HG03159 (cell line): ENCODE measurements around the gene BMP6.

Source experiments
- ATAC-seq: cut with Tn5 transposase; IDR thresholded peaks from one replicate; pipeline ENCODE4 v1.9.1; 2021; ENCODE audit warnings: mild to moderate bottlenecking, moderate library complexity; ENCODE audit not compliant: unreplicated experiment

The BMP6 gene

DNA sequence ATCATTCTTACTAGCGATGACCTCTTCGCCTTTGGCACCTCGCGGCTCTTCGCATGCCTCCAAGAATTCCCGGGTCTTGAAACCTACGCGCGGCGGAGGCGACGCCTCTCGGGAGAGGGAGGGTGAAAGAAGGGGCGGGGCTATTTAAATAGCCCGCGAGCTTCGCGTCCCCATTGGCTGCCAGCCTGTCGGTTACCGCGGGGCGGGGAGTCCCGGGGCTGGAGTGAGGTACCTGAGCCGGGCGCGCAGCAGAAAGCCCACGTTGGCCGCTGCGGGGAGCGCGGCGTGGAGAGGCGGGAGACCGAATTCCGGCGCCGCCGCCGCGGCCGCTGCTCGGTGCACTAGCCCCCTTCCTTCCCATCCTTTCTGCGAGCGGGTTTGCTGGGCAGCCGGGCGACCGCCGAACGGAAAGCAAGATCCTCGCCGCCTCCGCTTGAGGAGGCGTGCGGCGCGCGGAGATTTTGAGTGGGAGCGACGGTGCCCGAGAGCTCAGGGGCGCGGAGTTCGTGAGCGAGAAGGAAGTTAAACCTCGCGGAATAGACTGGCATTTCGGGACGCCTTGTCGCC lies at the start of gene BMP6:
TSS of gene BMP6 (plus strand) at position 251 of the 567 bp plus-strand sequence. CDS start 857 bp downstream, outside the sequence.
- peak; percentile 67 for ATAC-seq

DNA sequence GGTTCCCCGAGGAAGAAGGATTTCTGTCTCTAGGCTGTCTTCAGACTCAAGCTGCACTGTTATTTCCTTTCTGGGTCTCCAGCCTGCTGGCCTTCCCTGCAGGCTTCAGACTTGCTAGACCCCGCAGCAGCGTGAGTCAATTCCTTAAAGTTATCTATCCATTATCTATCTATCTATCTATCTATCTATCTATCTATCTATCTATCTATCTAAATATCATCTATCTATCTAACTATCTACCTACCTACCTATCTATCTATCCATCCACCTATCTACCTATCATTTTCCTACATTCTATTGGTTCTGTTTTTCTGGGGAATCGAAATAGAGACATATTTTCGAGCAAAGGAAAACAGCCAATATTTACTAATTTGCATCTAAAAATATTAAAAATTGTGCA lies 48.7 kb upstream of the BMP6 start:
- no peak for ATAC-seq

DNA sequence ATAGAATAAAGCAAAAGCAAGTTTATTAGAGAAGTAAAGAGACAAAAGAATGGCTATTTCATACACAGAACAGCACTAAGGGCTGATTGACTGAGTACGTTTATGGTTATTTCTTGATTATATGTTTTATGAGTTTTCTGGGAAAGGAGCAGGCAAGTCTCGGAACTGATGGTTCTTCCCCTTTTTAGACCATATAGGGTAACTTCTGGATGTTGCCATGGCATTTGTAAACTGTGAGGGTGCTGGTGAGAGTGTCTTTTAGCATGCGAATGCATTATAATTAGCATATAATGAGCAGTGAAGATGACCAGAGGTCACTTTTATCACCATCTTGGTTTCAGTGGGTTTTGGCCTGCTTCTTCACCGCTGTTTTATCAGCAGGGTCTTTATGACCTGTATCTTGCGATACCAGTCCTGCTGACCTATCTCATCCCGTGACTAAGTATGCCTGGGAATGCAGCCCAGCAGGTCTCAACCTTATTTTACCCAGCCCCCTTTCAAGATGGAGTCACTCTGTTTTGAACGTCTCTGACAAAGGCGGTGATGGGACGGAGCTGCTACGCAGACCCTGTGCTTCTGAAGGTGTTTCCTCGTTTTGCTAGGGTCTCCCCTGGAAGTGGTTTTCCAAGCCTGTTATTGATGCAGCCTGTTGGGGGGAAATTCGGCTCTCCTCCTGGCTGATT lies 45.4 kb upstream of the BMP6 start:
- no peak for ATAC-seq

DNA sequence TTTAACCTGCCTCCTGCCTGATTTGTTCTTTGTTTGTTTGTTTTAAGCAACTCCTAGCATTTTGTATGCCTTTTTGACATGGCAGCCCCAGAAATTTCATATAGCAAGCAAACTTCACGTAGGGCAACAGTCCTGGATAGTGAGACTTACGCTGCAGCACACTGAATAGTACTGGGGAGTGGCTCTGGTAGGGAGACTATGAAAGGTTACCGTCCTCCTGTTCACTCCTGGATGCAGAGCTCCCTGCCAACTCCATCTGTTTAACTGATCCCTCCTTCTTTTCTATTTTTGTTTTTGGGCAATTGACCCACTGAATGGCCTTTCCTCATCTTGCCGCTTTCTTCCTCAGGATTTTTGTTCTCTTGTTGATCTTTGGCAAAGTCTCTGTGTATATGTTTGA lies 44.5 kb upstream of the BMP6 start:
- ATAC-seq, result no peak

DNA sequence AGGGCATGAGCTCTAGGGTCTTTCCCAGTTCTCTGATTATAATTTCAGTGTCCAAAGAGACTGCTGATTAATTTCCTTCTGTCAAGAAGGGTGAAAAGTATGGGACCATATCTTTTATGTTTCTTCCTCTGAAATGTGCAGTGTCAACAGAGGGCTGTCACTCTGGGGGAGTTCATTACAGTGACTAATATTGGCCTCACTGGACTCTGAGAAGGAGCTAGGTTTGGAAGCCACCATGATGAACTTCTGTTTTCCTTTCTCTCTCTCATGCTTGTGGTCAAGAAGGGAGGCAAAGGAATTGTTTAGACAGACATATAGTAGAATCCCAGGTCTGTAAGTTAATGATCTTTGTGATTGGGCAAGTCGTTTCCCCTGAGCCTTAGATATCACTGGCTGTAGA lies 41.8 kb upstream of the BMP6 start:
- ATAC-seq, result no peak

DNA sequence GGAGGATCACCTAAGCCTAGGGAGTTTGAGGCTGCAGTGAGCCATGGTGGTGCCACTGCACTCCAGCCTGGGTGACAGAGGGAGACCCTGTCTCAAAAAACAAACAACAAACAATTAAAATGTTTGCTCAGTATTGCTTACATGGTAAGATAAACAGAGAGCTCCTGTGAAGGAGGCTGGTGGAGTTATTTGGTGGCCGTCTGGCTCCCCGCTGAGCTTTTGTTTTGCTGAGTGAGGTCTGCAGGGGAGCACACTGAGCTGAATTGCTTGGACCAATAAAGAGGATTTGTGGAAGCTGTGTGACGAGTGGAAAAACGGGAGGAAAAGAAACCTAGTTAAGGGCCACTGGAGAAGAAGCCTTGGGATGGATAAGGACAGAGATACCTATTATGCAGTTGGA lies 41.1 kb upstream of the BMP6 start:
- ATAC-seq, result no peak

DNA sequence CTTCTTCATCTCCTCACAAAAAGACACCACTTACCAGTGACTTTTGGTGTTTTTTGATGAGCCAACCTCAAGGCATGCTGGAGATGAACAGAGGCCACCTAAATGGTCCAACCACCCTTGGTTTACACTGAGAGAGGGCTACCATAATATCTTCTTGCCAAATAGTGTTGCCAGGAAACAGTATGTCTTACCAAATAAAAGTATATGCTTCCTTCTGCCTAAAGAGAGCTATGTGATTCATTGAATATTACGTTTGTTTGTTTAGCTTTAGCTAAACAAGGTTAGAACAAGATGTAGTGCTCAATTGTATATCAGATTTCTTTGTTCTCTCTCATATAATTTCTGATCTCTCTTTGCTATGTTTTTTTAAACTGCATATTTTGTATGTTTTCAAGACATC lies 40.6 kb upstream of the BMP6 start:
- ATAC-seq, result no peak

DNA sequence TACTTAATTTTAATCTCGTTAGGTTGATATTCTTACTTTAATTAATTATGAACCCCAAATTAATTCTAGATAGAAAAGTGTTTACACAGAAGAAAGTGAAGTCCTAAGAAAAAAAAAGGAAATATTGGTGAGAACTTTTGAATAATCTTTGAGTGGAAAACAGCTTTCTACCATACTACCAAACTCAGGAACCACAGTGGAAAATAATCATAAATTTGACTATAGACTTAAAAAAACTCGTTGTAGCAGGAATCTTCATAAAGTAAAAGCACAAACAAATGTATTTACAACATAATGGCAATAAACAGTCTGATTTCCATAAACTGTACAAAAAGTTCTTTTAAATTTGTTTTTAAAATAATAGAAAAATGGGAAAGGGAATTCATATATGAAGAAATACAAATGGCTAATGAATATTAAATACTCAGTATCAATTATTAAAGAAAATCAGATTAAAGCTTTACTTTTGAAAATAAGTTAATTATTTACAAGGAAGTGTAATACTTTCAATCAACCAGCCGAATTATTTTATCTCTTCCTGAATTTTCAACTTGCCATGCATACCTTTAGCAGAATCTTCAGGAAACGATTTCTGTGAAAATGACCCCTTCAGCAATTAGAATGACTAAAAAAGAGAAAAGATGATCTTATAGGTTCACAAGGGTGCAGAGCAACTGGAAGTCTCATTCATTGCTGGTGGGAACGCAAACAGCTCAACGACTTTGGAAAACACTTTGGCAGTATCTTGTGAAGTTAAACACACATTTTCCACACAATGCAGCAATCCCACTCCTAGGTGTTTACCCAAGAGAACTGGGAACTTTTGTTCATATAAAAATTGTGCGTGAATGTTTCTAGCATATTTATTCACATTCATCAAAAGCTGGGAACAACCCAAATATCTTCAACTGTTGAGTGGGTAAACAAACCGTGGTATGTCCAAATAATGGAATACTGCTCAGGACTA lies 38.5 kb upstream of the BMP6 start:
- ATAC-seq, result no peak

DNA sequence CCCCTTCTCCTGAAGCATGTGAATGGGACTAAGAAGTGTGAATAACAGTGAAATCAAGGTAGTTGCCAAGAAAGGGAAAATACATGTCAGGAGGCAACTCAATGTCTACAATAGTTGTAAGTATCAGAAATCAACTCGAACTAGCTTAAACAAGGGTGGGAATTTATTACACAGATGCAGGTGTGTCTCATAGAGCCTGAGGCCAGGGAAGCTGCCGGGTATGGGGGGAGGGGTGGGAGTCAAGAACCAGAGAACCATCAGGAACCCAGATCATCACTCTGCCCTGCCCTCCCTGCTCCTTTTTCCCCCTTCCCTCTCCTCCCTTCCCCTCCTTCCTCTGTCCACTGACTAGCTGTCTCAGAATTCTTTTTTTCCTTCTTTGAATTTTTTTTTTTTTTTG lies 34.9 kb upstream of the BMP6 start:
- ATAC-seq, result no peak

DNA sequence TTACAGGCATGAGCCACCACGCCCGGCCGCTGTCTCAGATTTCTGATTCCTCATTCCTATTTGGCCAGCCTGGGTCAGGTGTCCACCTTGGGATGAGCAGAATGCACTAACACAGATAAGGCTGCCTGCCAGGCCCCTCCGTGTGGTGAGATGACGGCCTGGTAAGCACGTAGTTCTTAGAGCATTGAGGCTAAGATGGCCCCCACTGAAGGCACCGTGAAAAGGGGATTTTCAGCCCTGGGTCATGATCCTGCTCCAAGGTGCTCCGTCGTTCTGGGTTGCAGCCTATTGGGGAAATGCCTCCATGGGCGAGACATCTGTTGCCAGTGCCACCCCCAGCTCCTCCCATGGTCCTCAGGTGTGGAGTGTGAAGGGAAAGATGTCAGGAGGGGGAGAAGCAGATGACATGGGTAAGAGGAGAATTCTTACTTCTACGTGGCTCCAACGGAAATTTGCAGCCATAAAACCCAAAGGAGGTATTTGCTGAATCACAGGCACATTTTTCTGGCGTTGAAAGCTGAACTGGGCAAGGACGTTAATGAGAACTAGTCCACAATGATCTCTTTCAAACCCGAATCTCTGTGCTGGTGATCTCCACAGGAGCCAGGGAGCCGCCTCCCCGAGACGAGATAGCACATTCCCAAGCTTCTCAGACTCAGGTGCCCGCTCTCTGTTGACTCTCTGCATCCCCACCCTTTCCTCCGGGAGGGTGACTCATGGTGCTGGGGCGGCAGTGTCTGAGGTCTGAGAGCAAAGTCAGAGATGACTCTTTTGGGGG lies 34.0 kb upstream of the BMP6 start:
- ATAC-seq, result no peak

DNA sequence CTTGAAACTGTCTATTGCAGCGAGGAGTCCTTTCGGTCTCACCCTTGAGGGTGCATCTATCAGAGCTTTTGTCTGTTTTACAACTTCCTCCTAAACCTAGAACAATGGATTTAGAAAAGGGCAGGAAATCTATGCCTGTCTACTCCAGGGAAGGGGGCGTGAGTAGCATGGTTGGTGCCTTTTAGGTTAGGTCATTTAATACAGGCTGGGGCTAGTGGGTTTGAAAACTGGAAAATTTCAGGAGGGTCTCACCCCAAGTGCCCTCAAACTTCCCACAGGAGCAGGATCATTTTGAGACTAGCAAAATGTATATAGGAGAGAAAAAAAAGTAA lies 33.5 kb upstream of the BMP6 start:
- ATAC-seq, result no peak

DNA sequence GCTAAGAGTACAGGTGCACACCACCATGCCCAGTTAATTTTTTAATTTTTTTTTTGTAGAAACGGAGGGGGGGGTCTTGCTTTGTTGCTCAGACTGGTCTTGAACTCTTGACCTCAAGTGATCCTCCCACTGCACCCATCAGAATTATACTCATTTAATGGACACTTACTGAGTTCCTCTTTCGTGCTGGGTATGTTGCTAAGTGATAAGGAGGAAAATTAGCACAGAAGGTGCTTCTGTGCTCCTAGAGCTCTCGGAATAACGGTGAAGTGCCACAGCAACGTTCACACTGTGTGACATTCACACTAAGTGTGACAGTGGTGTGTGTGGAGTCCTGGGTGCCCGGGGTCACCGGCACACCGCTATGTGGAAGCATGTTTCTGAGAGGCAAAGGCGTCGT lies 32.1 kb upstream of the BMP6 start:
- ATAC-seq, result no peak

DNA sequence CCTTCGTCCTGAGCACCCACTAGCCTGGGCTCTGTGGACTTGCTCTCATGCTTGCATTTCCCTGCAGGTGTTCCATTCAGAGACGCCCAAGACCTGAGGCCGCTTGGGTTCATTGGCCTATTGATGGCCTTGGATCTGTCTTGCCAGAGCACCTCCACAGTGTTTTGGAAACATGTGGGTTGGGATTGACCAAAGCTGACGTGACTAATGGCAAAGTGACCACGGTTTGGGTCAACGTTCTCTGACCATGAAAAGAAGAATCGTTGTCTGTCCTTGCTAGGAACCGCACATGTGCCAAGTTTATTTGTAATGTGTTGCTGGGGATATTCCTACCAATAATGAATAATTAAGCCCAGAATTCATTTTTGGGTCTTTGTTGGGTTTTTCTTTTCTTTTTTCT lies 29.8 kb upstream of the BMP6 start:
- ATAC-seq, result no peak

DNA sequence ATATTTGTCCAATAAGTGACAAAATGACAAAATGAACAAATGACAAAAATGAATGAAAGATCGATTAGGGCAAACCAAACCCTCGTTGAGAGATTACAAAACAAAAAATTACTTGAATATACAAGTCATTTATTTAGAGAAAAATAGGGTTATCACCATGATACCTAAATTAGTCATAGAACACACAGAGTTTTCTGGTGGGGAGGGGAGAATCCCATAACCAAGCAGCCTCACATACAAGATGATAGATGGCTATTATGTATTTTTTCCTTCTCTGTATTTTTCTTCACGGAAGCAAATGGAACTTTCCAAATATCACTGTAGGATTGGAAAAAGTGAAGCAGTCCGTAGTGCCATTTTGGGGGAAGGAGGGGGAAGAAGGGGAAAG lies 28.5 kb upstream of the BMP6 start:
- no peak for ATAC-seq

DNA sequence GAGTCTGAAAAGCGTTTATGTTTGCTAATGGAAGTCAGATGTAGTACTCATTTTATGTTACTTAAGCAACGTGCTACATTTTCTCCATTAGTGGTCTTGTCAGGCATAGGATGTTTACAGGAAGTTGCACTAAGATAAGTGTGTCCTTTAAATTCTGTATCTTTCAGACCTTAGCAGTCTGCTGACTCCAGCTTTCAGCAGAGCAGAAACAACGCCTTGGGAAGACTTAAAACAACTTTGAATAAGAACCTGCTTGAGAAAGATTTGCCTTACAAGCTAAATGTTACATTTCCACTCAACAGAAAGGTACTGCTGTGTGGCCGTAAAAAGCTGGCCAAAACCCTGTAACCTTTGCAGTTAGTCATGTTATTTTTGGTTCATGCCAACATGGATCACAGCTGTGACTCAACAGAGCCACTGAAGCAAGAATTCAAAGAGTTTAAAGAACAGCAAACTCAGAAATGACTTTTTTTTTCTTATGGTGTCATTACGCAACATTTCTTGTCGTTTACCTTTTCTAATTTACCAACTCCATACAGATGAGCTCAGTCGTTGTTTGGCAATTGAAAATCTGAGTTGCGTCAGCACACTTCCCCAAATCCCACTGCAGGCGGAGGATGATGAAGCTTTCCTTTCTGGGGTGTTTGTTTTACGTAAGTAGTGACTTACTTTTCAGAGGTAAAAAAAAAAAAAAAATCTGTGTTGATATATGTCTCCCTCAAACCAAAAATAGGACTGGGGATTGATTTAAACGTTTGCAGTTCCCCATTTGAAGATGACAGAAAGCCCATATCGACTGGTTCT lies 27.9 kb upstream of the BMP6 start:
- no peak for ATAC-seq

DNA sequence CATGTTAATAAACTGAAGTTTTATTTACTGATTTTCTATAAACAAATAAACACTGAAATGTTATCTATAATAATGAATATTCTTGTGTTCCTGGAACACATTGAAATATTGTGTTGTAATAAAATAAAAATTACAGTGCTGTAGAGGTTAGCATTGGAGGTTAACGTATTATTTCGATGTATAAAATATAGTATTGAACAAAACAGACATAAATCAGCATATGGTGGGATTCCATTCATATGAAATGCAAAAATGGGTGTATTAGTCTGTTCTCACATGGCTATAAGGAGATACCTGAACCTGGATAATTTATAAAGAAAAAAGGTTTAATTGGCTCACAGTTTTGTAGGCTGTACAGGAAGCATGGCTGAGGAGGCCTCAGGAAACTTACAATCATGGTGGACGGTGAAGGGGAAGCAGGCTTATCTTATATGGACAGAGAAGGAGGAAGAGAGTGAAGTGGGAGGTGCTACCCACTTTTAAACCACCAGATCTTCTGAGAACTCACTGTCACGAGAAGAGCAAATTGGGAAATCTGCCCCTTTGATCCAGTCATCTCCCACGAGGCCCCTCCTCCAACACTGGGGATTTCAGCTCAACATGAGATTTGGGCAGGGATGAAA lies 24.6 kb upstream of the BMP6 start:
- ATAC-seq, result no peak

DNA sequence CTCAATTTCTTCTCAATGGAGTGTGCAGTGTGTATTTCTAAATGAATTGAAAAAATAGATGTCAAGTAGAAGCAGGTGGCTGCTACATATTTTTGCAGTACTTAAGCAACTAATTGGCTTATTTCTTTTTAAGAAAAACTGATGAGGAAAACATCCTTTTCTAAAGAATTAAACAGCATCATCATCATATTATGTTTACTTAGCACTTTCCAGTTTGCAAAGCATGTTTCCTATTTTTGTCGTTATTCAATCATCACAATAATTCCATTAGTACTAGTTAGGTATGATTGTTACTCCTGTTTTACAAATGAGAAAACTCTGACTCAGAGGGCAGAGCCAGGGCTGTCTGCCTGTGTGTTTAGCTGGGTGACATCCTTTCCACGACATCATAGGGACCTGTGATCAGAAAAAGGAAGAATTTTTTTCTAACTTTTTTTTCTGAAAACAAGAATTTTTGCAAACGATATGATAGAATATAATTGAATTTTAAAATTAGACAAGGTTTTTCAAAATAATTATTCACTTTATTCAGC lies 22.7 kb upstream of the BMP6 start:
- ATAC-seq, result no peak

DNA sequence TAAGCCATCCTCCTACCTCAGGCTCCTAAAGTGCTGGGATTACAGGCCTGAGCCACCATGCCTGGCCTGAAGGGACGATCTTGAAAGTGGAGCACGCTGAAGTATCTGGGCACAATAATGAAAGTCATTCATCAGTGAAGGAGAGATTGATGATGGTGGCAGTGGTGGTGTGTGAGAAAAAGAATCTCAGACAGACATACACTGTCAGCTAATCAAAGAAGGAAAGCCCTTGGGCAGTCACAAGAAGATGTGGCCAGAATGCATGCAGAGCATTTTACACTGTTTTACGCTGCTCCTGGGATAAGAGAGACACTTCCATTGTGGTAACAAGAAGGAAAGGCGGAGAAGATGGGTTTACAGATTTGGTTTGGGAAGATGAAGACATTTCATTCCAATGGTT lies 20.4 kb upstream of the BMP6 start:
- no peak for ATAC-seq

DNA sequence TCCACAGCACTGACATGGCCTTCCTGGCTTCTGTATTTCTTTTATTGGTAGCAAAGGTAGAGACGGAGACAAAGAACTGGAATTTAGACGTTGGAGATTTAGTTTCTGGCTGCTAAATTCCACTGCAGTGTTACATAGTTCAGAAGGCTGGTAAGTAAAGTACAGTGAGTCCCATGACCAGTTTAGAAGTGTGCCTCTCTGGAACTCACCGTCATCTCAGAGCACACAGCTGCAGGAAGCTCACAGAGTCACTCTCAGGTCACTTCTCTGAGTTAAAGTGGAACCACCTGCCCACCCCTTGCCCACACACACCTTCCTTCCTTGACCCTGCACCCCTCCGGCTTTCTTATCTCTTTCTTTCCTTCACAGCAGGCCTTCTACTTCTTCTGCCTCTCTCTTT lies 19.6 kb upstream of the BMP6 start:
- no peak for ATAC-seq

DNA sequence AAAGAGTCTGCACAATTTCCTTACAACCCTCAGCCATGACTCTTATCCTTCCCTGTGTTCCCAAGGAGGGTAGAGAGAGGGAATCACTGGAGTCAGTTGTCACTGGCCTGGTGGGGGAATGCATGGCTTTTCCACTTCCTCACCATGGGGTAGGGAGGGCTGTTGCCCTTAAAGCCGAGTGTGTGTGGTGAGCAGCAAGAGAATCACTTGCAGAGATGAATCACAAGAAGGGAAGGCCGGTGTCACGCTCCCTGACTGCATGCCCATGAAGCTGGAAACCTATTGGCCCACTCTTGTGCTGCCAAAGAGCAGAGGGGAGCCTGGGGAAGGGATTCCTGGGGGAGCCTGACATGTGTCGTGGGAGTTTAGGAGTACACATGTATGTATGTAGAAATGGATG lies 18.1 kb upstream of the BMP6 start:
- ATAC-seq, result no peak
